ENCODE data around the gene MIF4GD.

DNA sequence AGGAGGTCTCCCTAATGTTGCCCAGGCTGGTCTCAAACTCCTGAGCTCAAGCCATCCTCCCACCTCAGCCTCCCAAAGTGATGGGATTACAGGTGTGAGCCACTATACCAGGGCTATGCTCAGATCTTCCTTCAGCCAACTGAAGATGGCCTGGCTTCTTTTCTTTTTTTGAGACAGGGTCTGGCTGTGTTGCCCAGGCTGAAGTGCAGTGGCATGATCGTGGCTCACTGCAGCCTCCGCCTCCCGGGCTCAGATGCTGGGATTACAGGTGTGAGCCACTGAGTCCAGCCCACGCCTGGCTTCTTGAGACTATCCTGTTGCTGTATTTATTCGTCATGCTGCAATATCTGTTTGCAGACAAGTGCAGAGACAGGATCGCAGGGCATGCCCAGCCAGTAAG, 14.1 kb upstream of the MIF4GD start:
- TF ChIP-seq, protein P1, sequence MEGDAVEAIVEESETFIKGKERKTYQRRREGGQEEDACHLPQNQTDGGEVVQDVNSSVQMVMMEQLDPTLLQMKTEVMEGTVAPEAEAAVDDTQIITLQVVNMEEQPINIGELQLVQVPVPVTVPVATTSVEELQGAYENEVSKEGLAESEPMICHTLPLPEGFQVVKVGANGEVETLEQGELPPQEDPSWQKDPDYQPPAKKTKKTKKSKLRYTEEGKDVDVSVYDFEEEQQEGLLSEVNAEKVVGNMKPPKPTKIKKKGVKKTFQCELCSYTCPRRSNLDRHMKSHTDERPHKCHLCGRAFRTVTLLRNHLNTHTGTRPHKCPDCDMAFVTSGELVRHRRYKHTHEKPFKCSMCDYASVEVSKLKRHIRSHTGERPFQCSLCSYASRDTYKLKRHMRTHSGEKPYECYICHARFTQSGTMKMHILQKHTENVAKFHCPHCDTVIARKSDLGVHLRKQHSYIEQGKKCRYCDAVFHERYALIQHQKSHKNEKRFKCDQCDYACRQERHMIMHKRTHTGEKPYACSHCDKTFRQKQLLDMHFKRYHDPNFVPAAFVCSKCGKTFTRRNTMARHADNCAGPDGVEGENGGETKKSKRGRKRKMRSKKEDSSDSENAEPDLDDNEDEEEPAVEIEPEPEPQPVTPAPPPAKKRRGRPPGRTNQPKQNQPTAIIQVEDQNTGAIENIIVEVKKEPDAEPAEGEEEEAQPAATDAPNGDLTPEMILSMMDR (IDR thresholded peaks at IDR 0.05) = no peak
- TF ChIP-seq RELA (CRISPR knock-in tag; IDR thresholded peaks at IDR 0.05; ENCODE audit: borderline replicate concordance) = no peak
- TF ChIP-seq TEAD1 (CRISPR knock-in tag; IDR thresholded peaks at IDR 0.05) = no peak
- TF ChIP-seq NR2C2 (CRISPR knock-in tag; IDR thresholded peaks at IDR 0.05) = no peak
- TF ChIP-seq ZNF396 (CRISPR knock-in tag; IDR thresholded peaks at IDR 0.05; ENCODE audit: borderline replicate concordance) = no peak
- no peak for TF ChIP-seq CREM (CRISPR knock-in tag; IDR thresholded peaks at IDR 0.05)
- no peak for TF ChIP-seq NFYB (CRISPR knock-in tag; conservative IDR thresholded peaks at IDR 0.05; ENCODE audit: low read depth)
- TF ChIP-seq, protein P2, sequence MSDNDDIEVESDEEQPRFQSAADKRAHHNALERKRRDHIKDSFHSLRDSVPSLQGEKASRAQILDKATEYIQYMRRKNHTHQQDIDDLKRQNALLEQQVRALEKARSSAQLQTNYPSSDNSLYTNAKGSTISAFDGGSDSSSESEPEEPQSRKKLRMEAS (CRISPR knock-in tag; IDR thresholded peaks at IDR 0.05) = no peak
- TF ChIP-seq ZBTB21 (CRISPR knock-in tag; IDR thresholded peaks at IDR 0.05; ENCODE audit: borderline replicate concordance) = no peak
- TF ChIP-seq, protein P3, sequence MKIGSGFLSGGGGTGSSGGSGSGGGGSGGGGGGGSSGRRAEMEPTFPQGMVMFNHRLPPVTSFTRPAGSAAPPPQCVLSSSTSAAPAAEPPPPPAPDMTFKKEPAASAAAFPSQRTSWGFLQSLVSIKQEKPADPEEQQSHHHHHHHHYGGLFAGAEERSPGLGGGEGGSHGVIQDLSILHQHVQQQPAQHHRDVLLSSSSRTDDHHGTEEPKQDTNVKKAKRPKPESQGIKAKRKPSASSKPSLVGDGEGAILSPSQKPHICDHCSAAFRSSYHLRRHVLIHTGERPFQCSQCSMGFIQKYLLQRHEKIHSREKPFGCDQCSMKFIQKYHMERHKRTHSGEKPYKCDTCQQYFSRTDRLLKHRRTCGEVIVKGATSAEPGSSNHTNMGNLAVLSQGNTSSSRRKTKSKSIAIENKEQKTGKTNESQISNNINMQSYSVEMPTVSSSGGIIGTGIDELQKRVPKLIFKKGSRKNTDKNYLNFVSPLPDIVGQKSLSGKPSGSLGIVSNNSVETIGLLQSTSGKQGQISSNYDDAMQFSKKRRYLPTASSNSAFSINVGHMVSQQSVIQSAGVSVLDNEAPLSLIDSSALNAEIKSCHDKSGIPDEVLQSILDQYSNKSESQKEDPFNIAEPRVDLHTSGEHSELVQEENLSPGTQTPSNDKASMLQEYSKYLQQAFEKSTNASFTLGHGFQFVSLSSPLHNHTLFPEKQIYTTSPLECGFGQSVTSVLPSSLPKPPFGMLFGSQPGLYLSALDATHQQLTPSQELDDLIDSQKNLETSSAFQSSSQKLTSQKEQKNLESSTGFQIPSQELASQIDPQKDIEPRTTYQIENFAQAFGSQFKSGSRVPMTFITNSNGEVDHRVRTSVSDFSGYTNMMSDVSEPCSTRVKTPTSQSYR (CRISPR knock-in tag; IDR thresholded peaks at IDR 0.05) = no peak
- TF ChIP-seq ZNF121 (CRISPR knock-in tag; IDR thresholded peaks at IDR 0.05) = peak; percentile 56; the same call in 1 of the 2 replicates
- no peak for TF ChIP-seq NR3C1 (CRISPR knock-in tag; conservative IDR thresholded peaks at IDR 0.05; ENCODE audit: low read depth)
- TF ChIP-seq, protein P4, sequence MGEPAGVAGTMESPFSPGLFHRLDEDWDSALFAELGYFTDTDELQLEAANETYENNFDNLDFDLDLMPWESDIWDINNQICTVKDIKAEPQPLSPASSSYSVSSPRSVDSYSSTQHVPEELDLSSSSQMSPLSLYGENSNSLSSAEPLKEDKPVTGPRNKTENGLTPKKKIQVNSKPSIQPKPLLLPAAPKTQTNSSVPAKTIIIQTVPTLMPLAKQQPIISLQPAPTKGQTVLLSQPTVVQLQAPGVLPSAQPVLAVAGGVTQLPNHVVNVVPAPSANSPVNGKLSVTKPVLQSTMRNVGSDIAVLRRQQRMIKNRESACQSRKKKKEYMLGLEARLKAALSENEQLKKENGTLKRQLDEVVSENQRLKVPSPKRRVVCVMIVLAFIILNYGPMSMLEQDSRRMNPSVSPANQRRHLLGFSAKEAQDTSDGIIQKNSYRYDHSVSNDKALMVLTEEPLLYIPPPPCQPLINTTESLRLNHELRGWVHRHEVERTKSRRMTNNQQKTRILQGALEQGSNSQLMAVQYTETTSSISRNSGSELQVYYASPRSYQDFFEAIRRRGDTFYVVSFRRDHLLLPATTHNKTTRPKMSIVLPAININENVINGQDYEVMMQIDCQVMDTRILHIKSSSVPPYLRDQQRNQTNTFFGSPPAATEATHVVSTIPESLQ (CRISPR knock-in tag; IDR thresholded peaks at IDR 0.05) = no peak
